ENCODE data around the gene HK1. TPM values are rescaled to one million over a fixed set of nuclear protein-coding genes. Genes with fewer than 3 reads are reported as not detected.
"Not testable (repeated sequence)": the region's sequence is repeated elsewhere in the genome, so short reads cannot be mapped to it uniquely, and the experiment has no call there.

The HK1 gene
- total and polyA plus RNA-seq, 2 donors (not counting 1 experiment from before 2014, with no cell fraction given): 60.6 to 172 TPM

GRCh38 chr10:69321865-69322264 lies 43.6 kb downstream of the HK1 start:
- Histone ChIP-seq H3K27ac (ENCODE audit: insufficient read depth, low read length) (no peak overlapping the region), H3K36me3 (ENCODE audit: control insufficient read depth, insufficient read depth, low read length) (peaks cover 3% of the 10 kb centered on the region), H3K27me3 (ENCODE audit: control insufficient read depth, insufficient read depth, low read length) (no peaks in the 10 kb centered on the region), H3K4me1 (ENCODE audit: control insufficient read depth, extremely low read depth, insufficient read depth, low read length) (peaks cover 25% of the 10 kb centered on the region), H3K79me2 (ENCODE audit: control insufficient read depth, insufficient read depth, low read length) (peaks cover 70% of the 10 kb centered on the region), H3K4me3 (replicated peaks in 1 of 4; ENCODE audit: control extremely low read depth in 1 of 4, insufficient read depth in 1 of 4, low read depth in 3 of 4, low read length in 4 of 4) (no peak overlapping the region), H3K4me2 (ENCODE audit: extremely low read depth, insufficient read depth, low read length) (peak overlapping the region; percentile 38), H3K9me3 (ENCODE audit: control insufficient read depth, insufficient read depth, low read depth, low read length) (no peaks in the 10 kb centered on the region), H3K9ac (ENCODE audit: insufficient read depth, low read length) (no peak overlapping the region), H2AFZ (ENCODE audit: low read length) (no peak overlapping the region), H4K20me1 (ENCODE audit: control insufficient read depth, extremely low read depth, insufficient read depth, low read length) (no peaks in the 10 kb centered on the region)
- DNase-seq (ENCODE audit: low read depth in 2 of 2): peak; percentile 44 to 52
- TF ChIP-seq CTCF (conservative IDR thresholded peaks at IDR 0.05 in 1 of 2, IDR thresholded peaks at IDR 0.05 in 1 of 2; ENCODE audit: low read depth in 1 of 2, low read length in 2 of 2) (no peak), EZH2 (IDR thresholded peaks at IDR 0.05; ENCODE audit: low read length, missing control alignments) (no peak)

- not testable (repeated sequence) for H3K9me3 ChIP-seq (ENCODE audit: control insufficient read depth, insufficient read depth, low read depth, low read length); DNase-seq (ENCODE audit: low read depth in 2 of 2); H3K4me2 ChIP-seq (ENCODE audit: extremely low read depth, insufficient read depth, low read length); H3K4me3 ChIP-seq (replicated peaks in 1 of 4; ENCODE audit: control extremely low read depth in 1 of 4, insufficient read depth in 1 of 4, low read depth in 3 of 4, low read length in 4 of 4); H3K36me3 ChIP-seq (ENCODE audit: control insufficient read depth, insufficient read depth, low read length); H2AFZ ChIP-seq (ENCODE audit: low read length); H3K9ac ChIP-seq (ENCODE audit: insufficient read depth, low read length); H3K27me3 ChIP-seq (ENCODE audit: control insufficient read depth, insufficient read depth, low read length); H3K27ac ChIP-seq (ENCODE audit: insufficient read depth, low read length); H4K20me1 ChIP-seq (ENCODE audit: control insufficient read depth, extremely low read depth, insufficient read depth, low read length)
- Histone ChIP-seq H3K4me1 (ENCODE audit: control insufficient read depth, extremely low read depth, insufficient read depth, low read length) (peaks cover 25% of the 10 kb centered on the region), H3K79me2 (ENCODE audit: control insufficient read depth, insufficient read depth, low read length) (peaks cover 73% of the 10 kb centered on the region)
Observed at GRCh38 chr10:69322346-69322745, 44.0 kb downstream of the HK1 start.

GRCh38 chr10:69323622-69324021 lies 45.3 kb downstream of the HK1 start:
- H3K36me3 ChIP-seq (ENCODE audit: control insufficient read depth, insufficient read depth, low read length): peaks cover 3% of the 10 kb centered on the region
- no peak for TF ChIP-seq CTCF (conservative IDR thresholded peaks at IDR 0.05 in 1 of 2, IDR thresholded peaks at IDR 0.05 in 1 of 2; ENCODE audit: low read depth in 1 of 2, low read length in 2 of 2)
- TF ChIP-seq EZH2 (IDR thresholded peaks at IDR 0.05; ENCODE audit: low read length, missing control alignments): no peak
- no peak overlapping the region for H3K27ac ChIP-seq (ENCODE audit: insufficient read depth, low read length)
- H3K4me2 ChIP-seq (ENCODE audit: extremely low read depth, insufficient read depth, low read length): peak overlapping the region; percentile 8
- DNase-seq (ENCODE audit: low read depth in 2 of 2): no peak
- no peaks in the 10 kb centered on the region for H3K9me3 ChIP-seq (ENCODE audit: control insufficient read depth, insufficient read depth, low read depth, low read length)
- no peak overlapping the region for H2AFZ ChIP-seq (ENCODE audit: low read length)
- H3K9ac ChIP-seq (ENCODE audit: insufficient read depth, low read length): no peak overlapping the region
- H3K4me3 ChIP-seq (replicated peaks in 1 of 4; ENCODE audit: control extremely low read depth in 1 of 4, insufficient read depth in 1 of 4, low read depth in 3 of 4, low read length in 4 of 4): no peak overlapping the region
- H4K20me1 ChIP-seq (ENCODE audit: control insufficient read depth, extremely low read depth, insufficient read depth, low read length): no peaks in the 10 kb centered on the region
- H3K27me3 ChIP-seq (ENCODE audit: control insufficient read depth, insufficient read depth, low read length): no peaks in the 10 kb centered on the region
- peaks cover 25% of the 10 kb centered on the region for H3K4me1 ChIP-seq (ENCODE audit: control insufficient read depth, extremely low read depth, insufficient read depth, low read length)
- peaks cover 85% of the 10 kb centered on the region for H3K79me2 ChIP-seq (ENCODE audit: control insufficient read depth, insufficient read depth, low read length)
